Measurements from ENCODE around the gene ETV4.
"Not testable (repeated sequence)": the region's sequence is repeated elsewhere in the genome, so short reads cannot be mapped to it uniquely, and the experiment has no call there.

The ETV4 gene

GRCh38 chr17:43515656-43516055, 30.5 kb downstream of the ETV4 start:
- DNase-seq: no peak

GRCh38 chr17:43511199-43511598, 34.9 kb downstream of the ETV4 start:
- DNase-seq: not testable (repeated sequence)

GRCh38 chr17:43509440-43509839, 36.7 kb downstream of the ETV4 start:
- not testable (repeated sequence) for DNase-seq

- DNase-seq: no peak
Observed at GRCh38 chr17:43490621-43491020, 55.5 kb downstream of the ETV4 start.

GRCh38 chr17:43483674-43484551, 62.2 kb downstream of the ETV4 start, which contains the start of gene DHX8:
DHX8 (plus strand) TSS chr17:43483975; CDS start chr17:43484038, 63 bp downstream.
- peak; percentile 99 for DNase-seq

- DNase-seq: no peak
Observed at GRCh38 chr17:43482103-43483012, 63.8 kb downstream of the ETV4 start.

GRCh38 chr17:43479948-43480347, 66.2 kb downstream of the ETV4 start:
- DNase-seq: no peak

Measured in right kidney (tissue), 1 donor.